Suprapubic skin (tissue), 4 donors: ENCODE measurements around the gene HCFC1R1. TPM values are rescaled to one million over a fixed set of nuclear protein-coding genes. Genes with fewer than 3 reads are reported as not detected.
"Not testable (repeated sequence)": the region's sequence is repeated elsewhere in the genome, so short reads cannot be mapped to it uniquely, and the experiment has no call there.

ENCODE experiments used
- DNase-seq, 2 donors: peaks; one replicate each; pipeline ENCODE4 v3.0.0-alpha.2; 2019; ENCODE audit warnings: low spot score in 2 of 2
- H3K27ac ChIP-seq: fragments of 200-600 bp; sonication (generic); one replicate; pipeline ENCODE4 v1.5.1; 2019
- H3K27me3 ChIP-seq: fragments of 200-600 bp; sonication (generic); one replicate; pipeline ENCODE4 v1.5.1; 2019
- H3K36me3 ChIP-seq: fragments of 200-600 bp; sonication (generic); one replicate; pipeline ENCODE4 v1.5.1; 2019
- H3K4me1 ChIP-seq: fragments of 200-600 bp; sonication (generic); one replicate; pipeline ENCODE4 v1.5.1; 2019
- H3K4me3 ChIP-seq: fragments of 200-600 bp; sonication (generic); one replicate; pipeline ENCODE4 v1.5.1; 2019; ENCODE audit warnings: mild to moderate bottlenecking
- H3K9me3 ChIP-seq: fragments of 200-600 bp; sonication (generic); one replicate; pipeline ENCODE4 v1.5.1; 2019
- EP300 ChIP-seq: sonication (generic); formaldehyde crosslinking; IDR thresholded peaks from one replicate; pipeline ENCODE4 v1.6.1; 2017; ENCODE audit warnings: antibody characterized with exemption
- POLR2A ChIP-seq, 2 donors: fragments of 450-650 bp; IDR thresholded peaks; one replicate each; pipeline ENCODE4 v1.6.1; 2017; ENCODE audit warnings: antibody characterized with exemption in 2 of 2, mild to moderate bottlenecking in 2 of 2, moderate library complexity in 2 of 2
- POLR2AphosphoS5 ChIP-seq, 3 donors: sonication (generic); formaldehyde crosslinking; IDR thresholded peaks; one replicate each; pipeline ENCODE4 v1.6.1; 2017; ENCODE audit warnings: antibody characterized with exemption in 3 of 3
- WGBS: methylation state at CpG from one replicate; pipeline ENCODE4 v1.1.5; 2018; 5-methylcytosine and 5-hydroxymethylcytosine counted together
- total RNA-seq, 4 donors: library from RNA; depleted of rRNA; stranded (reverse); fragments of >200 nt; gene quantifications; one replicate each; pipeline ENCODE4 v1.1.0, GENCODE V29; 2016
- TF ChIP-seq, protein P1 (sequence below), 2 donors: fragments of 200-600 bp in 1 of 2; fragments of 450-650 bp in 1 of 2; sonication (generic) in 1 of 2; IDR thresholded peaks; one replicate each; pipeline ENCODE4 v1.5.1; 2016 to 2019; ENCODE audit warnings: antibody characterized with exemption in 2 of 2, mild to moderate bottlenecking in 1 of 2, moderate library complexity in 1 of 2

Gene HCFC1R1
- total RNA-seq, 4 donors from 2014 or later: 32.6 to 65.4 (median 51.5) TPM

DNA sequence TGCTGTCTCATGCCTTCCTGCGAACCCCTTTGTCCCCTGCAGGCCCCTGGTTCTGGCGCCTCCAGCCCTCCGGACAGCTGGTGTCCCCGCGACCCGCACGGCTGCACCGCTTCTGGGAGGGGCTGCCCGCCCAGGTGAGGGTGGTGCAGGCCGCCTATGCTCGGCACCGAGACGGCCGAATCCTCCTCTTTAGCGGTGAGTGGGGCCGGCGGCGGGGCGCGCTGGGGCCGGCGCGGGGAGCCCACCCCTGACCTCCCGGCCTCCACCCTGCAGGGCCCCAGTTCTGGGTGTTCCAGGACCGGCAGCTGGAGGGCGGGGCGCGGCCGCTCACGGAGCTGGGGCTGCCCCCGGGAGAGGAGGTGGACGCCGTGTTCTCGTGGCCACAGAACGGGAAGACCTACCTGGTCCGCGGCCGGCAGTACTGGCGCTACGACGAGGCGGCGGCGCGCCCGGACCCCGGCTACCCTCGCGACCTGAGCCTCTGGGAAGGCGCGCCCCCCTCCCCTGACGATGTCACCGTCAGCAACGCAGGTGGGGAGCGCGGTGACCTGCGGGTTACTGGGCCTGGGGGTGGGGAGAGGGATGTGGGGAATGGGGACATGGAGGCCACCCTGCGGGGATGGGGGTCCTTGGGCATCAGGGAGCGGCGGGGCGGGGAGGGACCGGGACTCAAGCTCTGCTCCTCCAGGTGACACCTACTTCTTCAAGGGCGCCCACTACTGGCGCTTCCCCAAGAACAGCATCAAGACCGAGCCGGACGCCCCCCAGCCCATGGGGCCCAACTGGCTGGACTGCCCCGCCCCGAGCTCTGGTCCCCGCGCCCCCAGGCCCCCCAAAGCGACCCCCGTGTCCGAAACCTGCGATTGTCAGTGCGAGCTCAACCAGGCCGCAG is 34.6 kb upstream of the HCFC1R1 start:
- no peak for TF ChIP-seq POLR2AphosphoS5 (IDR thresholded peaks at IDR 0.05)
- TF ChIP-seq POLR2A (IDR thresholded peaks at IDR 0.05): no peak
- TF ChIP-seq EP300: no peak
- TF ChIP-seq, protein P1, sequence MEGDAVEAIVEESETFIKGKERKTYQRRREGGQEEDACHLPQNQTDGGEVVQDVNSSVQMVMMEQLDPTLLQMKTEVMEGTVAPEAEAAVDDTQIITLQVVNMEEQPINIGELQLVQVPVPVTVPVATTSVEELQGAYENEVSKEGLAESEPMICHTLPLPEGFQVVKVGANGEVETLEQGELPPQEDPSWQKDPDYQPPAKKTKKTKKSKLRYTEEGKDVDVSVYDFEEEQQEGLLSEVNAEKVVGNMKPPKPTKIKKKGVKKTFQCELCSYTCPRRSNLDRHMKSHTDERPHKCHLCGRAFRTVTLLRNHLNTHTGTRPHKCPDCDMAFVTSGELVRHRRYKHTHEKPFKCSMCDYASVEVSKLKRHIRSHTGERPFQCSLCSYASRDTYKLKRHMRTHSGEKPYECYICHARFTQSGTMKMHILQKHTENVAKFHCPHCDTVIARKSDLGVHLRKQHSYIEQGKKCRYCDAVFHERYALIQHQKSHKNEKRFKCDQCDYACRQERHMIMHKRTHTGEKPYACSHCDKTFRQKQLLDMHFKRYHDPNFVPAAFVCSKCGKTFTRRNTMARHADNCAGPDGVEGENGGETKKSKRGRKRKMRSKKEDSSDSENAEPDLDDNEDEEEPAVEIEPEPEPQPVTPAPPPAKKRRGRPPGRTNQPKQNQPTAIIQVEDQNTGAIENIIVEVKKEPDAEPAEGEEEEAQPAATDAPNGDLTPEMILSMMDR (IDR thresholded peaks at IDR 0.05): no peak
- Histone ChIP-seq H3K27ac (peak overlapping the region; percentile 49), H3K27me3 (no peaks in the 10 kb centered on the region), H3K9me3 (no peaks in the 10 kb centered on the region), H3K4me3 (peak overlapping the region; percentile 89), H3K4me1 (peaks cover 20% of the 10 kb centered on the region), H3K36me3 (no peaks in the 10 kb centered on the region)
- DNase-seq: no peak
- WGBS: 40% methylated on average over 2 of the region's 77 CpGs

DNA sequence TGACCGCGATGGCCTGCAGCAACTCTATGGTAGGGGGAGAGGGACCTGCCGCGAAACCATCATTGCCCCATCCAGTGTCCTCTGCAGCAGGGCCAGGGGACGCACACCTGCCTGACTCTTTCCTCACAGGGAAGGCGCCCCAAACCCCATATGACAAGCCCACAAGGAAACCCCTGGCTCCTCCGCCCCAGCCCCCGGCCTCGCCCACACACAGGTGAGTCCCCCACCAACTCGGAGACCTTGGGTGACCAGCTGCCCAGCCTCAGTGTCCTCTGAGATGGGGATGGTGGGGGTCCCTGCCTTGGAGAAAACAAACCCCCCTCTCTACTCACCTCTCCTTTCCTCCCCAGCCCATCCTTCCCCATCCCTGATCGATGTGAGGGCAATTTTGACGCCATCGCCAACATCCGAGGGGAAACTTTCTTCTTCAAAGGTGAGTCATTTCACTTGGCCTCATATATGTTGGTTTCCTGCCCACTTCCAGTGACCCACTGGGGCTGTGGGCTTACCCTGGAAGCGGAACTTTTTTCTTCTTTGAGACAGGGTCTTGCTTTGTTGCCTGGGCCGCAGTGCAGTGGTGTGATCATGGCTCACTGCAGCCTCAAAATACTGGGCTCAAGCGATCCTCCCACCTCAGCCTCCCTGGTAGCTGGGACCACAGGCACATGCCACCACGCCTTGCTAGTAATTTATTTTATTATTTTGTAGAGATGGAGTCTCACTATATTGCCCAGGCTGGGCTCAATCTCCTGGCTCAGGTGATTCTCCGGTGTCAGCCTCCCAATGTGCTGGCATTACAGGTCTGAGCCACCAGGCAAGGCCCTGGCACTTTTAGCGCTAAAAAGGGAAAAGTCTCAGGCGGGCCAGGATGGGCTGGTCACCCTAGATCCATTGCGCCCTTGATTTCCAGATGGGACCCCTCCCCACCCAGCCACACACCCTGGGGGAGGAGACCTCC is 33.7 kb upstream of the HCFC1R1 start:
- 88% methylated on average over 19 of the region's 22 CpGs for WGBS

DNA sequence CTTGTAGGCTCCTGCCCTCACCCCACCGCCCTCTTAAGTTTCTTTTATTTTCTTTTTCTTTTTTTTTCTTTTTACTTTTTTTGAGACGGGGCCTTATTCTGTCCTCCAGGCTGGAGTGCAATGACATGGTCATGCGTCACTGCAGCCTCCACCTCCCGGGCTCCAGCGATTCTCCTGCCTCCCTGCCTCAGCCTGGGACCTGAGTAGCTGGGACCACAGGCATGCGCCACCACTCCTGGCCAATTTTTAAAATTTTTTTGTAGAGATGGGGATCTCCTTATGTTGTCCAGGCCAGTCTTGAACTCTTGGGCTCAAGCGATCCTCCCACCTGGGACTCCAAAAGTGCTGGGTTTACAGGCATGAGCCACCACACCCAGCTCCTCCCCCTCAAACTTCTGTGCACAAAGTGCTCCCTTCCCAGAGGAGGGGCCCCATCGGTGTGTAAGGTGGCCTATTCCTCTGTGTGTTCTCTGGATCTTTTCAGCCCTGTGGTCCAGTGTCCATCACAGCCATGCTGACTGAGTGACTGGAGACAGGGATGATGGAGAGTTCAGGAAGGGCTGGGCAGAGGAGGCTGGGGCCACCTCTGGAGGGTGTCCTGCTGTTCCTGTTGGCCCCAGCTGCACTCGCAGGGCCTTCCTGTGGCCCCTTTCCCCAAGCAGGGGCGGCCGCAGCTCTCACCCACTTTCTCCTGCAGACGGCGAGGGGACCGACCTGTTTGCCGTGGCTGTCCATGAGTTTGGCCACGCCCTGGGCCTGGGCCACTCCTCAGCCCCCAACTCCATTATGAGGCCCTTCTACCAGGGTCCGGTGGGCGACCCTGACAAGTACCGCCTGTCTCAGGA is 32.8 kb upstream of the HCFC1R1 start:
- peaks cover 20% of the 10 kb centered on the region for H3K4me1 ChIP-seq
- H3K27ac ChIP-seq: no peak overlapping the region
- no peak for DNase-seq
- TF ChIP-seq, protein P1 (IDR thresholded peaks at IDR 0.05): no peak
- no peak for TF ChIP-seq POLR2A (IDR thresholded peaks at IDR 0.05)
- TF ChIP-seq POLR2AphosphoS5 (IDR thresholded peaks at IDR 0.05): no peak
- no peak for TF ChIP-seq EP300
- 88% methylated on average over 8 of the region's 19 CpGs for WGBS
- no peaks in the 10 kb centered on the region for H3K27me3 ChIP-seq
- no peaks in the 10 kb centered on the region for H3K9me3 ChIP-seq
- no peaks in the 10 kb centered on the region for H3K36me3 ChIP-seq
- no peak overlapping the region for H3K4me3 ChIP-seq

More for the DNA sequence above, 33.7 kb upstream of the HCFC1R1 start:
- TF ChIP-seq, protein P1 (IDR thresholded peaks at IDR 0.05): no peak
- TF ChIP-seq POLR2AphosphoS5 (IDR thresholded peaks at IDR 0.05): no peak
- TF ChIP-seq POLR2A (IDR thresholded peaks at IDR 0.05): no peak
- TF ChIP-seq EP300: no peak
- H3K4me1 ChIP-seq: peaks cover 20% of the 10 kb centered on the region
- no peak overlapping the region for H3K27ac ChIP-seq
- DNase-seq: no peak
- peak overlapping the region; percentile 89 for H3K4me3 ChIP-seq
- H3K9me3 ChIP-seq: no peaks in the 10 kb centered on the region
- H3K27me3 ChIP-seq: no peaks in the 10 kb centered on the region
- no peaks in the 10 kb centered on the region for H3K36me3 ChIP-seq

DNA sequence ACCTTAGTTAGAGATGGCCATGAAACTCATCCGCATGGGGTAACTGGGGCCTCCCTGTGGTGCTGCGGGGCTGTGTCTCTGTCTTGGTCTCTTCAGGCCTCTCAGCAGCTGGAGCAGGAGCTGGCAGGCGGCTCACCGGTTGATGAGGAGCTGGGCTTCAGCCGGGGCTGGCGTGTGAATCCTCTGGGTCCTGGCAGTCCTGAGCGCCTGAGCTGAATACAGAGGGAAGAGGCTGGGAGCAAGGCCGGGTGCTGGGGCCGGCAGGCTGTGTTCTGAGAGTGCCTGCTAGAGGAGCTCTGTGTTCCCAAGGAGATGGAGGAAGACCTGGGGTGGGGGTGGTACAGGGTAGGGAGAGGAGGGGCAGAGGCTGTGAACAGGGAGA is 32.0 kb upstream of the HCFC1R1 start:
- not testable (repeated sequence) for H3K36me3 ChIP-seq, H3K4me3 ChIP-seq, H3K27ac ChIP-seq, H3K9me3 ChIP-seq, DNase-seq, H3K27me3 ChIP-seq
- 67% methylated on average over 6 of the region's 9 CpGs for WGBS
- peaks cover 20% of the 10 kb centered on the region for H3K4me1 ChIP-seq

DNA sequence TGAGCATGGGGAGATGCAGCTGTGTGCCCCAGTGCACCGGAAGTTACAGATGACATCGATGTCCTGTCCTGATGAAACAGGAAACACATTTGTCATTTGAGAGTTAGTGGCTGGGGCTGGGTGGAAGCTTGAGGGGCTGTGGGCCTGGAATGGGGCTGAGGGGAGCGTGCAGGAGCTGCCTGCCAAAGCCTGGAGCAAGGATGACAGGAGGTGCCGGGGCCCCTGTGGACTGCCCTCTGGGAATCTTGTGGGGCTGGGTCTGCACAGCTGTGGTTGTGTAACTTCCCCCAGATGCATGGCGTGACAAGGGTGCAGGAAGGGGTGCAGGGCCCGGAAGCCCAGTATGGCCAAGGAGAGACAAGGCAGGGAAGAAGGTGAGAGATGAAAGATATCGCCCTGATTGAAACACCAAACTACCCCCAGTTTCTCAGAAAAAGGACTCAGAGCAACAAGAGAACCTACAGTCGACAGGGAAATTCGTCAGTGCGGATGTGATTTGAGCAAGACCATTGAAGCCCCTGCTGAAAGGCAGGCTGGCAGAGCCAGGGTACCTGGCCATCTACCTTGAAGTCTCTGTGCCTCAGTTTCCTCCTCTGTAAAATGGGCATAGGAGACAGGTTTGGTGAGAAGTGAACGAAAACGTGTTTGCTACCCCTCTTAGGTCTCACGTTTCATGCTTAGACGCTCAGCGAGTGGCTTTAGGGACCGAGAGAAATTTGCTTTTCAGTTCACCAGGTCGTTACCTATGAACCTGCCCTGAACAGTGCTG is 31.4 kb upstream of the HCFC1R1 start:
- no peak overlapping the region for H3K27ac ChIP-seq
- no peaks in the 10 kb centered on the region for H3K36me3 ChIP-seq
- H3K9me3 ChIP-seq: no peaks in the 10 kb centered on the region
- H3K4me3 ChIP-seq: no peak overlapping the region
- no peak for TF ChIP-seq POLR2A (IDR thresholded peaks at IDR 0.05)
- TF ChIP-seq EP300: no peak
- no peak for TF ChIP-seq POLR2AphosphoS5 (IDR thresholded peaks at IDR 0.05)
- TF ChIP-seq, protein P1 (IDR thresholded peaks at IDR 0.05): no peak
- DNase-seq: no peak
- WGBS: 83% methylated on average over 17 of the region's 17 CpGs
- H3K27me3 ChIP-seq: peaks cover 2% of the 10 kb centered on the region
- peaks cover 19% of the 10 kb centered on the region for H3K4me1 ChIP-seq

DNA sequence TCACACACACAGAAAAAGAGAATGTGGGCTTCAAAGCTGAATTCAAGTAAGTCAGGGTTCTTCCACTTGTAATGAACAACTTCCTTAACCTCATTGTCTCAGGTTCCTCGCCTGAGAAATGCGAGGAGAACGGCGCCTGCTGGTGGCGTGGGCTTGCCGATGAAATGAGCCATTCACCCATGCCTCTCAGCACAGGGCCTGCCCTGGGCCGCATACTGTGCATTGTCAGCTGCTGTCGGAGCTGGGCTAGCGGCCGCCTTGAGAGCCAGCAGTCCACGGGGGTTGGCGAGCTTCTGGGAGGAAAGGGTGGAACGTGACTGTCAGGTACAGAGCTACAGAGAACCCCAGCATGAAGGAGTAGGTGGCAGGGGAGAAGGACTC is 29.6 kb upstream of the HCFC1R1 start:
- not testable (repeated sequence) for H3K4me1 ChIP-seq, H3K36me3 ChIP-seq, H3K27ac ChIP-seq, DNase-seq, H3K9me3 ChIP-seq, H3K4me3 ChIP-seq
- 91% methylated on average over 8 of the region's 13 CpGs for WGBS
- peaks cover 20% of the 10 kb centered on the region for H3K27me3 ChIP-seq

DNA sequence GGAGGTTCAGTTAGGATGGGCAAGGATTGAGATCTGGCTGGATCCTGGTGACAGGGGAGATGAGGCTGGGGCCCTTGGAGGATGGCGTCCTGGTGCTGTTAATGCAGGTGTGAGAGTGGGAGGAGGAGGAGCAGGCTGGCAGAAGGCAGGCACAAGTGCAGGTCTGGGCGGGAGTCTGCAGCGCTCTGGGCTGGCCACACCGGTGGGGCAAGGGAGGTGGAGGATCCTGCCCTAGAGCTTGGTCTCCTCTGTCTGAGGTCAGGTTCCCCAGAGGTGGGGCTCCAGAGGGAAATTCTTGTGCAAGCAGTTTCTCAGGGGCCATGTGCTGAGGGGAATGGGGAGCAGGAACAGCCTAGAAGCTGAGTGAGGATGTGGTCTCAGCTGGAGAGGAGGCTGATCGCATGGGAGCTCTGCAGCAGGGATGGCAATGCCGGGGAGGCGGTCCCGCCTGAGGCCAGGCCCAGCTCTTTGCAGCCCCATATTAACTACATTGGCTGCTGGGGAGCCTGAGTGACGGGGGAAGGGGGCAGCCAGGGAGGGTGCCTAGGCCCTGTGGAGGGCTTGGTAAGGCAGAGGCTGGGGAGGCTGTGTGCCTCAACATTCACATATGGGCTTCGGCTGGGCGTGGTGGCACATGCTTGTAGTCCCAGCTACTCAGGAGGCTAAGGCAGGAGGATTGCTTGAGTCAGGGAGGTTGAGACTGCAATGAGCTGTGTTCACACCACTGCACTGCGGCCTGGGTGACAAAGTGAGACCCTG is 29.0 kb upstream of the HCFC1R1 start:
- WGBS: 36% methylated on average over 4 of the region's 12 CpGs
- not testable (repeated sequence) for DNase-seq, H3K9me3 ChIP-seq, H3K4me1 ChIP-seq, H3K4me3 ChIP-seq, H3K27ac ChIP-seq, H3K36me3 ChIP-seq
- H3K27me3 ChIP-seq: peaks cover 26% of the 10 kb centered on the region
